GM12801 (cell line): ENCODE measurements around the gene CFAP73.

ENCODE experiments used
- TF ChIP-seq, protein P1 (sequence below): IDR thresholded peaks from one replicate; pipeline ENCODE4 v1.5.1; 2011; ENCODE audit warnings: control low read depth; ENCODE audit not compliant: insufficient read length; ENCODE audit errors: extremely low read depth

CFAP73 gene

DNA sequence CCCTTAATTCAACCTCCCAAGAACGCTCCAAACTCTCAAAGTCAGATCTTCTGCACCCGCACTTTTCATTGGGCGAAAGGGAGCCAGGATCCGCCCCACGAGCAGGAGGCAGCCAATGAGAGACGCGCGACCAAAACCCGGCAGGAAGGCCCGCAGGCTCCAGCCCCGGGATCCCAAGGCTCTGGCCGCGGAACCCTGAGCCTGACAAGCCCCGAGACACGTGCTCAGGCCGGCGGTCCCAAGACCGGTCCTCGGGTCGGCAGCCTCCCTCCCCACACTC, 35.3 kb downstream of the CFAP73 start:
- TF ChIP-seq, protein P1, sequence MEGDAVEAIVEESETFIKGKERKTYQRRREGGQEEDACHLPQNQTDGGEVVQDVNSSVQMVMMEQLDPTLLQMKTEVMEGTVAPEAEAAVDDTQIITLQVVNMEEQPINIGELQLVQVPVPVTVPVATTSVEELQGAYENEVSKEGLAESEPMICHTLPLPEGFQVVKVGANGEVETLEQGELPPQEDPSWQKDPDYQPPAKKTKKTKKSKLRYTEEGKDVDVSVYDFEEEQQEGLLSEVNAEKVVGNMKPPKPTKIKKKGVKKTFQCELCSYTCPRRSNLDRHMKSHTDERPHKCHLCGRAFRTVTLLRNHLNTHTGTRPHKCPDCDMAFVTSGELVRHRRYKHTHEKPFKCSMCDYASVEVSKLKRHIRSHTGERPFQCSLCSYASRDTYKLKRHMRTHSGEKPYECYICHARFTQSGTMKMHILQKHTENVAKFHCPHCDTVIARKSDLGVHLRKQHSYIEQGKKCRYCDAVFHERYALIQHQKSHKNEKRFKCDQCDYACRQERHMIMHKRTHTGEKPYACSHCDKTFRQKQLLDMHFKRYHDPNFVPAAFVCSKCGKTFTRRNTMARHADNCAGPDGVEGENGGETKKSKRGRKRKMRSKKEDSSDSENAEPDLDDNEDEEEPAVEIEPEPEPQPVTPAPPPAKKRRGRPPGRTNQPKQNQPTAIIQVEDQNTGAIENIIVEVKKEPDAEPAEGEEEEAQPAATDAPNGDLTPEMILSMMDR: no peak

DNA sequence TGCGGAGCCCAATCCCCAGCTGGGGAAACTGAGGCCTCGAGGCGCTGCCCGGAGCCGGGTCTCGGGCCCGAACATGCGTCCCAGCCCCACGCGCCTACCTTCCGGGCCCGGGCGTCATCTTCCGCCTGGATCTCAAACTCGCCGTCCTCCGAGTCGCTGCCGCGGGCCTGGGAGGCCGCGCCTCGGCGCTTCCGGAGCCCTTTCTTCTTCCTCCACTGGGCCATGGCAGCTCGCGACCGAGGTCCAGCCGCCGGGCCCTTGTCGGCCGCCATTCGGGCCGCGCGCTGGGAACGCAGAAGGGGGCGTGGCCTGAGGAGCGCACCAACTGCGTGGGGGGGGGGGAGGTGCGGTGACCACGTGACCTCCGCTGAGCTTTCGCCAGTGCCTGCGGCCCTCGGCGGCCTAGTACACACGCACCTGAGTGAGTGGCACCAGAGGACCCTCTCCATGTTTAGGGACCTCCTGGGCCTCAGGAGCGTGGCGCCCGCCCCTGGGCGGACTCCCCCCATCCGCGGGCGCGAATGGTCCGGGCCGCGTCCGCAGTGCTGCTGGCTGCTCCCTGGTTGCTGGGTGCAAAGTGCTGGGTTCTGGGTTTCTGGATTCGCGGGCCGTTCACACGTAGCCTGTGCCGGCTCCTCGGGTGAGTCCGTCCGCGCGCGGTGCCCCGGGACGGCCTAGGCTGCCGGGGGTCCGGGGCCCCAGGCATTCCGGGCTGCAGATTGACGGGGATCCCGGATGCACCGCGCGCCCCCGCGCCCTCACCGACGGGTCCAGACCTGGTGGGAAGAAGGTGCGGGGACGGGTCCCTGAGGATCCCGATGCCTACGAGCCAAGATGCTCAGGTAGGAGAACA, 35.9 kb downstream of the CFAP73 start, which contains the start of the genes DDX54 and RITA1:
Gene DDX54, minus strand, starts transcription at position 299 of the 853 bp plus-strand sequence. Its CDS starts 27 bp downstream, at position 272.
Gene RITA1, plus strand, starts transcription at position 542 of the 853 bp plus-strand sequence. CDS start 1,026 bp downstream, outside the sequence.
- TF ChIP-seq, protein P1: no peak

DNA sequence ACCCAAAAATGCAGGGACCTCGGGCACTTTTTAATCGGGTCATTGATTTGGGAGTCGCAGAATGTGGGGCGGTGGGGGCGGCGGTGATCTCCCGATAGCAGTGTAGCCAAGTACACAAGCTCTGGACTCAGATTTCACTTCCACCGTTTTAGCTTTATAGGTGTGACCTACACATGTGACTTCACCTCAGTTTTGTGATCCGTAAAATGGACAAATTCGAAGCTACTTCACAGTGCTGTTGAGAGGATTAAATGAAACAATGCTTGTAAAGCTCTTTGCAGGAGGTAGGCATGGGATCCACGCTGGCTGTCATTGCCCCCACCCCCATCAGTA, 36.5 kb downstream of the CFAP73 start:
- TF ChIP-seq, protein P1: no peak

DNA sequence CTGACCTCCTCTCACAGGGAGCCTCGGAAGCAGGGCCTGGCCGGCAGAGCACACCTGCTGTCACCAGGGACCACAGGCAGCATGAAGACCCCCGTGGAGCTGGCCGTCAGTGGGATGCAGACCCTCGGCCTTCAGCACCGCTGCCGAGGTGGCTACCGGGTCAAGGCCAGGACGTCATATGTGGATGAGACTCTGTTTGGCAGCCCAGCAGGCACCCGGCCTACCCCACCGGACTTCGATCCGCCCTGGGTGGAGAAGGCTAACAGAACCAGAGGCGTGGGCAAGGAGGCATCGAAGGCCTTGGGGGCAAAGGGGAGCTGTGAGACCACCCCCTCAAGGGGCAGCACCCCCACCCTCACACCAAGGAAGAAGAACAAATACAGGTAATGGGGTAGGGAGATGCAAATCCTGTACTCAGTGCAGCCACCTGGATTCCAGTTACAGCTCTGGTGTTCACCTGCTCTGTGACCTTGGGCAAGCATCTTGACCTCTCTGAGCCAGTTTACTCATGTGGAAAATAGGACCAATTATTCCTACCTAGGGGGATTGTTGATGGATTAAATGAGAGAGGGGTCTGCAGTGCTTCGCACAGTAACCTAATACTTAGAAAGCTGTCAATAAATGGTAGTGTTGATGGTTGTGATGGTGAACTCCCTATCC, 37.3 kb downstream of the CFAP73 start:
- TF ChIP-seq, protein P1: no peak

DNA sequence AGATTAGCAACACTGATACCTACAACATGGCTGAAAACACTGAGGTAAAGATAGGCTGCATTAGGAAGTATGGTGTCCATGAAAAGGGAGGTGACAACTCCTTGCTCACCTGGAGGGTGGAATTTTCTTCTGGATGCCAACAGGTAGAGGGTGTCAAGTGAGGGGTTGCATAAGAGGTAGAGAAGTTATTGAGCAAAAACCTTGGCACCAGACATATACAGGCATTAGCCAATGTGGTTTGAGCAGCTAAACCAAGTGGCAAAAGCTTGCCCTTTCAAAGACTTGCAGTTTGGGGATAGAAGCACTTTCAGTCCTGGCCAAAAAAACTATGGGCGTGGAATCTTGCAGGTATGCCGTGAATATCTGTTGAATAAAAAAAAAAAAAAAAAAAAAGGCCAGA, 39.8 kb downstream of the CFAP73 start:
- TF ChIP-seq, protein P1: no peak

DNA sequence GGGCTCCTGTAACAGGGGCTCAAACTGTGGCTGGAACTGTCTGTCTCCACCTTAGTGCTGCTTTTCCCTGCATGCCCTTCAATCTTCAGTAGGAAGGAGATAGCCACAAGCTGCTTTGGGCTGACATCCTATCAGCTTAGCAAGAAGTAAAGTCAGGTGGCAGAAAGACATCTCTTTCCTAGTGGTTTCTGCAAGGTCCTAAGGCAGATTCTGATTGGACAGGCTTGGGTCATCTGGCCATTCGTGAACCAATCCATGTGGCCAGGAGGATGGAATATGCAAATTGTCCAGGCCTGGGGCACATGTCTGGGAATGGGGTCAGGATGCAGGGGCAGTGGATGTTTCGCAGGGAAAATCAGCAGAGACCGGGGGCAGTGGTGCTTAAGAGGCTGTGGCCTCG, 41.2 kb downstream of the CFAP73 start:
- TF ChIP-seq, protein P1: no peak

DNA sequence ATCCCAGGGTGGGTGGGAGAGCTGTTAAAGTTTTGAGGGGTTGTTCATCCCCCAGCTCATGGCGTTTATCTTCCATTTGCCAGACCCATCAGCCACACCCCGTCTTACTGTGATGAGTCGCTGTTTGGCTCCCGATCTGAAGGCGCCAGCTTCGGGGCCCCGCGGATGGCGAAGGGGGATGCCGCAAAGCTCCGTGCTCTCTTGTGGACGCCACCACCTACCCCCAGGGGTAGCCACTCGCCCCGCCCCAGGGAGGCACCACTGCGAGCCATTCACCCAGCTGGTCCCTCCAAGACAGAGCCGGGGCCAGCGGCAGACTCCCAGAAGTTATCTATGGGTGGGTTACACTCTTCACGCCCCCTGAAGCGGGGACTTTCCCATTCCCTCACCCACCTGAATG, 41.7 kb downstream of the CFAP73 start:
- TF ChIP-seq, protein P1: no peak
